B cell (primary cell): Measurements from ENCODE around the gene ST6GALNAC2. TPM values are rescaled to one million over a fixed set of nuclear protein-coding genes. Genes with fewer than 3 reads are reported as not detected.
A peak's percentile ranks its signal among the peaks of the same experiment; 100 is the strongest.
"Not testable (repeated sequence)": the region's sequence is repeated elsewhere in the genome, so short reads cannot be mapped to it uniquely, and the experiment has no call there.

Experiments used
- ATAC-seq: fragments of 200-7000 bp; cut with Tn5 transposase; one replicate; pipeline ENCODE4 v1.10.0; 2021; ENCODE audit warnings: low read depth, mild to moderate bottlenecking, moderate number of reproducible peaks, moderate library complexity
- CTCF ChIA-PET: fragments of 350-600 bp; sonication (Branson Sonifier 250); formaldehyde crosslinking; loops from one replicate; lab custom pipeline; 2021; ENCODE audit warnings: antibody characterized with exemption, inconsistent platforms; lab: Charles Lee
- POLR2A ChIA-PET: fragments of 350-600 bp; sonication (Branson Sonifier 250); formaldehyde crosslinking; loops from one replicate; lab custom pipeline; 2021; ENCODE audit warnings: antibody characterized with exemption; lab: Charles Lee
- DNase-seq: peaks from one replicate; pipeline ENCODE4 v3.0.0; 2013
- H2AFZ ChIP-seq: 2 replicates; pipeline ENCODE4 v1.6.1; 2012; ENCODE audit warnings: mild to moderate bottlenecking, low read depth, low read length; ENCODE audit not compliant: insufficient read depth, poor library complexity, severe bottlenecking
- H3K27ac ChIP-seq, 2 donors: 1 replicate in 1 of 2; 2 replicates in 1 of 2; pipeline ENCODE4 v1.5.1; 2012 to 2013; ENCODE audit warnings: low read length in 2 of 2, mild to moderate bottlenecking in 2 of 2, moderate library complexity in 1 of 2
- H3K27me3 ChIP-seq, 4 experiments: fragments of 200-600 bp in 1 of 4; sonication (generic) in 1 of 4; replicated peaks in 1 of 4; 1 replicate in 2 of 4; 2 replicates in 2 of 4; pipeline versions ENCODE4 v1.6.1 to v1.7.0; 2013 to 2016; ENCODE audit warnings: low read length in 3 of 4, mild to moderate bottlenecking in 2 of 4, mixed read lengths in 1 of 4, moderate library complexity in 1 of 4; ENCODE audit not compliant: insufficient read depth in 4 of 4, control insufficient read depth in 3 of 4; ENCODE audit errors: control extremely low read depth in 1 of 4
- H3K36me3 ChIP-seq, 2 experiments: replicated peaks in 1 of 2; 1 replicate in 1 of 2; 2 replicates in 1 of 2; pipeline versions ENCODE4 v1.6.1 to v1.7.1; 2013; ENCODE audit warnings: low read length in 1 of 2; ENCODE audit not compliant: insufficient read depth in 2 of 2, control insufficient read depth in 1 of 2; ENCODE audit errors: control extremely low read depth in 1 of 2, extremely low read depth in 1 of 2
- H3K4me1 ChIP-seq, 2 donors: fragments of 200-600 bp in 1 of 2; sonication (generic) in 1 of 2; 1 replicate in 1 of 2; 2 replicates in 1 of 2; pipeline versions ENCODE4 v1.5.1 to v1.6.1; 2013 to 2017; ENCODE audit warnings: low read length in 2 of 2; ENCODE audit not compliant: control insufficient read depth in 2 of 2, insufficient read depth in 2 of 2
- H3K4me2 ChIP-seq: replicated peaks from 2 replicates; pipeline ENCODE3; 2012; ENCODE audit warnings: mild to moderate bottlenecking, low read depth, low read length; ENCODE audit not compliant: poor library complexity, severe bottlenecking
- H3K4me3 ChIP-seq, 5 experiments: fragments of 200-600 bp in 1 of 5; sonication (generic) in 1 of 5; 1 replicate in 3 of 5; 2 replicates in 2 of 5; pipeline versions ENCODE4 v1.5.1 to v1.7.0; 2011 to 2016; ENCODE audit warnings: low read length in 4 of 5, mild to moderate bottlenecking in 4 of 5, low read depth in 2 of 5, control low read depth in 1 of 5, moderate library complexity in 1 of 5; ENCODE audit not compliant: insufficient read depth in 1 of 5; ENCODE audit errors: control extremely low read depth in 1 of 5, extremely low read depth in 1 of 5
- H3K79me2 ChIP-seq: fragments of 200-600 bp; sonication (generic); one replicate; pipeline ENCODE4 v1.6.0; 2016; ENCODE audit warnings: low read length; ENCODE audit not compliant: control insufficient read depth, insufficient read depth
- H3K9ac ChIP-seq: fragments of 200-600 bp; sonication (generic); 2 replicates; pipeline ENCODE4 v1.6.1; 2017; ENCODE audit warnings: mild to moderate bottlenecking, low read length, moderate library complexity
- H3K9me3 ChIP-seq, 3 donors: one replicate each; pipeline versions ENCODE4 v1.6.1 to v1.7.1; 2013; ENCODE audit warnings: low read length in 2 of 3; ENCODE audit not compliant: control insufficient read depth in 2 of 3, insufficient read depth in 1 of 3; ENCODE audit errors: control extremely low read depth in 1 of 3
- H4K20me1 ChIP-seq: 2 replicates; pipeline ENCODE4 v1.6.0; 2012; ENCODE audit warnings: mild to moderate bottlenecking, low read length; ENCODE audit not compliant: insufficient read depth, control insufficient read depth, poor library complexity, severe bottlenecking
- H3K27ac Mint-ChIP-seq: one replicate; pipeline ENCODE4 v1.8.0; 2021; ENCODE audit warnings: mixed read lengths
- H3K27me3 Mint-ChIP-seq: one replicate; pipeline ENCODE4 v1.8.0; 2021; ENCODE audit warnings: mixed read lengths
- H3K4me1 Mint-ChIP-seq: one replicate; pipeline ENCODE4 v1.8.0; 2021; ENCODE audit warnings: mixed read lengths
- H3K4me3 Mint-ChIP-seq: one replicate; pipeline ENCODE4 v1.8.0; 2021; ENCODE audit warnings: mixed read lengths
- H3K9me3 Mint-ChIP-seq: one replicate; pipeline ENCODE4 v1.8.0; 2022; ENCODE audit warnings: mixed read lengths; ENCODE audit not compliant: insufficient read depth
- CTCF ChIP-seq: fragments of 200-600 bp; IDR thresholded peaks from one replicate; pipeline ENCODE4 v1.8.0; 2022; ENCODE audit warnings: antibody characterized with exemption, mild to moderate bottlenecking
- EZH2 ChIP-seq: IDR thresholded peaks from 2 replicates; pipeline ENCODE4 v1.6.1; 2012; ENCODE audit warnings: borderline replicate concordance, low read depth, mild to moderate bottlenecking, moderate library complexity, low read length; ENCODE audit not compliant: insufficient read depth, poor library complexity, severe bottlenecking
- WGBS: methylation state at CpG from one replicate; pipeline ENCODE4 v1.1.5; 2013; ENCODE audit warnings: missing lambda C conversion rate; ENCODE audit not compliant: insufficient coverage; 5-methylcytosine and 5-hydroxymethylcytosine counted together
- intact Hi-C: fragments of 100-400 bp; cut with micrococcal nuclease; formaldehyde crosslinking; loops from one replicate; pipeline ENCODE4 v1.10.0; 2022
- polyA plus RNA-seq: library from polyadenylated mRNA; depleted of rRNA; stranded (reverse); fragments of >200 nt; gene quantifications from 2 replicates; pipeline ENCODE4 v1.2.3, GENCODE V29; 2012
- total RNA-seq, 2 donors: library from RNA; stranded (reverse); fragments of 120-200 nt in 1 of 2; gene quantifications; 1 replicate in 1 of 2; 2 replicates in 1 of 2; pipeline versions ENCODE4 v1.2.3 to v1.2.4, GENCODE V29; 2013 to 2022

The ST6GALNAC2 gene
- total and polyA plus RNA-seq, 2 donors (not counting 1 experiment from before 2014, with no cell fraction given) = 0.58 to 2.7 TPM

DNA sequence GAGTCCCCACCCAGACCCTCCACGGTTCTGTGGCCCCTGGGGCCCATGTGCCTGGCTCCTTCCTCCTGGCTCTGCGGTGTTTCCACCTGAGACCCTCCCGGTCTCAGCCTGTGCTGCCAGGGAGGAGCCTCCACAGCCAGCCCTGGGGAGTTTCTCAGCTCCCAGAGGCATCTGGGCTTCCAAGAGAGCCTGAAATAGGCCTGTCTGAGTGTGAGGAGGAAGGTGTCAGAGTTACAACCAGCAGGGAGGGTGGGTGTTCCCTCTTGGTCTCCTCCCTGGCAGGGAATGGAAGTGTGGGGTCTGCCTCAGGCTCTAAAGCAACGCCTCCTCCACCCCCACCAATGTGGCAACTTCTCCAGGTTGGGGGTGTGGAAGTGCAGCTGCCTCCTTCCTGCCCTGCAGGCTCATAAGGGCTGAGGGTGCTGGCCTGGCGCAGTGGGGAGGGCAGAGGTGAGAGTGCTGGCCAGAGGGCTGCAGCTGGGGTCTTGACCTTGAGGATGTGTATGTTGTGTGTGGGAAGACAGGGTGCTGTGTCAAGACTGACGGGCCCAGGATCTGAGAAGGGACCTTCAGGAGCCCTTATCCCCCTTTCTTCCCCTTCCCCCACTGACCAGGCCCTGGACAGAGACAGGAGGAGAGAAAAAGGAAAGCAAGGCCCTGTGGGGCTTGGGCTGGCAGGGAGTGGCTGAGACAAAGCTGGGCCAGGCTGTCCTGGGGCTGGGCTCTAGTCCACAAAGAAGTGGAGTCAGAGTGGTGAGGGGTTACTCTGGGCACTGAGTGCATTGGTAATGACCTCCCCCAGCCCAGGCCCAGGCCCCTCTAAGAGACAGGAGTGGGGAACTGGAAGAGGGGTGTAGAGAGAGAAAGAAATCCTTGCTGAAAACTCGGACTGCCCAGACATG is 50.6 kb downstream of the ST6GALNAC2 start:
- ChIA-PET POLR2A (no interaction called here), CTCF (interaction anchor here (0.9 to 2.5 kb wide), 3 partner anchors 9 to 12 kb away, joined by 3 to 22 read pairs (median 4); no protein-coding TSS in a partner anchor)
- Mint-ChIP-seq H3K27ac (peak overlapping the region; percentile 15), H3K9me3 (no peaks in the 10 kb centered on the region), H3K27me3 (peaks cover 15% of the 10 kb centered on the region), H3K4me1 (peaks cover 39% of the 10 kb centered on the region), H3K4me3 (no peak overlapping the region)
- peaks cover 57% of the 10 kb centered on the region for H3K79me2 ChIP-seq
- TF ChIP-seq EZH2 (no peak), CTCF (no peak)
- no peak for ATAC-seq
- no peak overlapping the region for H2AFZ ChIP-seq
- H3K36me3 ChIP-seq = no peaks in the 10 kb centered on the region
- peaks cover 25 to 32% of the 10 kb centered on the region in 2 donors for H3K4me1 ChIP-seq
- peaks cover 10% of the 10 kb centered on the region for H4K20me1 ChIP-seq
- no peak overlapping the region for H3K4me2 ChIP-seq
- WGBS = 57% methylated on average over 5 of the region's 7 CpGs
- intact Hi-C loops = no loop called here
- H3K4me3 ChIP-seq = no peak overlapping the region
- no peak overlapping the region for H3K9ac ChIP-seq
- H3K27me3 ChIP-seq = peaks cover 0 to 31% (median 13%) of the 10 kb centered on the region in 4 experiments
- H3K9me3 ChIP-seq = no peaks in the 10 kb centered on the region
- no peak overlapping the region for H3K27ac ChIP-seq
- DNase-seq = no peak

- ATAC-seq, intact Hi-C loops, H3K9ac ChIP-seq, H3K27ac ChIP-seq, DNase-seq, H3K9me3 ChIP-seq, H3K4me2 ChIP-seq, H3K27ac Mint-ChIP-seq, H3K4me3 Mint-ChIP-seq, H3K36me3 ChIP-seq, H2AFZ ChIP-seq, H3K27me3 Mint-ChIP-seq, H3K9me3 Mint-ChIP-seq, H3K4me3 ChIP-seq: not testable (repeated sequence)
- POLR2A ChIA-PET = interaction anchor here (0.5 to 0.6 kb wide), 2 partner anchors 33 to 371 kb away, joined by 3 to 6 read pairs; no protein-coding TSS in a partner anchor
- peaks cover 39% of the 10 kb centered on the region for H3K4me1 Mint-ChIP-seq
- Histone ChIP-seq H3K4me1 (peaks cover 38 to 41% of the 10 kb centered on the region in 2 donors), H4K20me1 (peaks cover 10% of the 10 kb centered on the region), H3K27me3 (peaks cover 0 to 20% (median 10%) of the 10 kb centered on the region in 4 experiments), H3K79me2 (peaks cover 65% of the 10 kb centered on the region)
- WGBS = 100% methylated on average over 6 of the region's 9 CpGs
- CTCF ChIA-PET = interaction anchor here (0.9 to 2.5 kb wide), 7 partner anchors 10 to 29 kb away, joined by 3 to 22 read pairs (median 4); no protein-coding TSS in a partner anchor
Observed at GRCh38 chr17:76533640-76534359, 51.9 kb downstream of the ST6GALNAC2 start.
